CD14-positive monocyte (primary cell): ENCODE measurements around the gene CEACAM18. TPM values are rescaled to one million over a fixed set of nuclear protein-coding genes. Genes with fewer than 3 reads are reported as not detected.

Source experiments
- DNase-seq, 3 donors: peaks; one replicate each; pipeline ENCODE4 v3.0.0-alpha.2; 2011 to 2022
- H2AFZ ChIP-seq: 2 replicates; pipeline ENCODE4 v1.6.0; 2012; ENCODE audit warnings: mild to moderate bottlenecking, low read depth, low read length, inconsistent platforms; ENCODE audit not compliant: insufficient read depth, poor library complexity, severe bottlenecking
- H3K27ac ChIP-seq, 2 donors: 1 replicate in 1 of 2; 2 replicates in 1 of 2; pipeline ENCODE4 v1.5.1; 2012 to 2013; ENCODE audit warnings: low read length in 2 of 2, control low read depth in 1 of 2, inconsistent platforms in 1 of 2, low read depth in 1 of 2, mild to moderate bottlenecking in 1 of 2
- H3K27me3 ChIP-seq, 2 donors: one replicate each; pipeline versions ENCODE4 v1.6.0 to v1.6.1; 2011 to 2013; ENCODE audit warnings: low read length in 2 of 2; ENCODE audit not compliant: control insufficient read depth in 2 of 2, insufficient read depth in 2 of 2
- H3K36me3 ChIP-seq, 2 donors: replicated peaks in 1 of 2; 1 replicate in 1 of 2; 2 replicates in 1 of 2; pipeline versions ENCODE4 v1.5.1 to v1.6.1; 2012 to 2013; ENCODE audit warnings: low read length in 2 of 2, control low read depth in 1 of 2, inconsistent platforms in 1 of 2, mild to moderate bottlenecking in 1 of 2; ENCODE audit not compliant: insufficient read depth in 2 of 2, control insufficient read depth in 1 of 2
- H3K4me1 ChIP-seq, 2 donors: 1 replicate in 1 of 2; 2 replicates in 1 of 2; pipeline versions ENCODE4 v1.5.1 to v1.6.1; 2012 to 2013; ENCODE audit warnings: low read length in 2 of 2, control low read depth in 1 of 2, inconsistent platforms in 1 of 2, mild to moderate bottlenecking in 1 of 2, moderate library complexity in 1 of 2; ENCODE audit not compliant: insufficient read depth in 2 of 2, control insufficient read depth in 1 of 2
- H3K4me2 ChIP-seq: replicated peaks from 2 replicates; pipeline ENCODE3; 2012; ENCODE audit warnings: low read length, moderate library complexity, mild to moderate bottlenecking; ENCODE audit not compliant: poor library complexity, severe bottlenecking; ENCODE audit errors: extremely low read depth
- H3K4me3 ChIP-seq, 3 experiments: fragments of 200-600 bp in 1 of 3; sonication (generic) in 1 of 3; replicated peaks in 1 of 3; 1 replicate in 2 of 3; 2 replicates in 1 of 3; pipeline ENCODE4 v1.5.1; 2011 to 2013; ENCODE audit warnings: low read length in 3 of 3, mild to moderate bottlenecking in 3 of 3, control low read depth in 2 of 3, low read depth in 2 of 3, inconsistent platforms in 1 of 3, moderate library complexity in 1 of 3
- H3K79me2 ChIP-seq: 2 replicates; pipeline ENCODE4 v1.6.0; 2012; ENCODE audit warnings: mild to moderate bottlenecking, control low read depth, inconsistent platforms, low read length, moderate library complexity; ENCODE audit not compliant: insufficient read depth
- H3K9ac ChIP-seq: 2 replicates; pipeline ENCODE4 v1.6.0; 2017; ENCODE audit warnings: low read length, mild to moderate bottlenecking; ENCODE audit not compliant: insufficient read depth, poor library complexity, severe bottlenecking
- H3K9me3 ChIP-seq, 2 donors: replicated peaks in 1 of 2; 1 replicate in 1 of 2; 2 replicates in 1 of 2; pipeline versions ENCODE4 v1.5.1 to v1.6.1; 2012 to 2013; ENCODE audit warnings: low read length in 2 of 2, control low read depth in 1 of 2; ENCODE audit not compliant: control insufficient read depth in 1 of 2, insufficient read depth in 1 of 2
- H4K20me1 ChIP-seq: 2 replicates; pipeline ENCODE4 v1.6.0; 2012; ENCODE audit warnings: mild to moderate bottlenecking, low read length, control low read depth, moderate library complexity; ENCODE audit not compliant: insufficient read depth
- H3K27ac Mint-ChIP-seq, 7 donors: one replicate each; pipeline ENCODE4 v1.8.0; 2020; ENCODE audit warnings: mild to moderate bottlenecking in 7 of 7, mixed read lengths in 7 of 7, moderate library complexity in 6 of 7, inconsistent platforms in 2 of 7
- H3K27me3 Mint-ChIP-seq, 3 donors: one replicate each; pipeline ENCODE4 v1.8.0; 2021 to 2022; ENCODE audit warnings: low read depth in 3 of 3, mild to moderate bottlenecking in 3 of 3, mixed read lengths in 3 of 3, moderate library complexity in 3 of 3, inconsistent platforms in 1 of 3
- H3K36me3 Mint-ChIP-seq, 2 donors: one replicate each; pipeline ENCODE4 v1.8.0; 2020; ENCODE audit warnings: mixed read lengths in 2 of 2, inconsistent platforms in 1 of 2, mild to moderate bottlenecking in 1 of 2
- H3K4me1 Mint-ChIP-seq: one replicate; pipeline ENCODE4 v1.8.0; 2020; ENCODE audit warnings: mild to moderate bottlenecking, mixed read lengths
- H3K4me3 Mint-ChIP-seq, 2 donors: one replicate each; pipeline ENCODE4 v1.8.0; 2020; ENCODE audit warnings: mild to moderate bottlenecking in 2 of 2, mixed read lengths in 2 of 2, moderate library complexity in 1 of 2
- H3K9me3 Mint-ChIP-seq, 7 donors: one replicate each; pipeline ENCODE4 v1.8.0; 2020 to 2022; ENCODE audit warnings: mixed read lengths in 7 of 7, mild to moderate bottlenecking in 6 of 7, moderate library complexity in 6 of 7, inconsistent platforms in 2 of 7
- WGBS: methylation state at CpG from one replicate; pipeline ENCODE4 v1.1.5; 2013; ENCODE audit warnings: missing lambda C conversion rate; ENCODE audit not compliant: insufficient coverage; 5-methylcytosine and 5-hydroxymethylcytosine counted together
- intact Hi-C, 2 donors: fragments of 100-400 bp; cut with micrococcal nuclease; formaldehyde crosslinking; loops; one replicate each; pipeline versions ENCODE4 v1.15.0 to v1.15.1; 2023
- polyA plus RNA-seq, 3 donors: library from polyadenylated mRNA; depleted of rRNA in 1 of 3; unstranded in 2 of 3; stranded (reverse) in 1 of 3; fragments of 300-500 nt in 2 of 3; fragments of >200 nt in 1 of 3; fragmentation: Illumina TruSeq in 2 of 3; gene quantifications; 1 replicate in 2 of 3; 2 replicates in 1 of 3; pipeline ENCODE4 v1.2.3, GENCODE V29; 2012 to 2021
- TF ChIP-seq, protein P1 (sequence below): fragments of 200-600 bp; IDR thresholded peaks from one replicate; pipeline ENCODE4 v1.8.0; 2022; ENCODE audit warnings: antibody characterized with exemption, mild to moderate bottlenecking

CEACAM18 gene
- polyA plus RNA-seq, 3 donors: not detected

DNA sequence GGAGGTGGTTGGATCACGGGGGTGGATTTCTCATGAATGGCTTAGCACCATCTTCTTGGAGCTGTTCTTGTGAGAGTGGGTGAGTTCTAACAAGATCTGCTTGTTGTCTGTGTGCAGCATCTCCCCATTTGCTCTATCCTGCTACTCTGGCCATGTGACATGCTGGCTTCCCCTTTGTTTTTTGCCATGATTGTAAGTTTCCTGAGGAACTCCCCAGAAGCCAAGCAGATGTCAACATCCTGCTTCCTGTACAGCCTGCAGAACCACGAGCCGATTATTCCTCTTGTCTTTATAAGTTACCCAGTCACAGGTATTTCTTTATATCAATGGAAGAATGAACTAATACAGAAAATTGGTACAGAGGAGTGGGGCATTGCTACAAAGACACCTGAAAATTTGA, 25.6 kb downstream of the CEACAM18 start:
- no peak overlapping the region for H3K9ac ChIP-seq
- H3K4me1 Mint-ChIP-seq: peaks cover 86% of the 10 kb centered on the region
- TF ChIP-seq, protein P1, sequence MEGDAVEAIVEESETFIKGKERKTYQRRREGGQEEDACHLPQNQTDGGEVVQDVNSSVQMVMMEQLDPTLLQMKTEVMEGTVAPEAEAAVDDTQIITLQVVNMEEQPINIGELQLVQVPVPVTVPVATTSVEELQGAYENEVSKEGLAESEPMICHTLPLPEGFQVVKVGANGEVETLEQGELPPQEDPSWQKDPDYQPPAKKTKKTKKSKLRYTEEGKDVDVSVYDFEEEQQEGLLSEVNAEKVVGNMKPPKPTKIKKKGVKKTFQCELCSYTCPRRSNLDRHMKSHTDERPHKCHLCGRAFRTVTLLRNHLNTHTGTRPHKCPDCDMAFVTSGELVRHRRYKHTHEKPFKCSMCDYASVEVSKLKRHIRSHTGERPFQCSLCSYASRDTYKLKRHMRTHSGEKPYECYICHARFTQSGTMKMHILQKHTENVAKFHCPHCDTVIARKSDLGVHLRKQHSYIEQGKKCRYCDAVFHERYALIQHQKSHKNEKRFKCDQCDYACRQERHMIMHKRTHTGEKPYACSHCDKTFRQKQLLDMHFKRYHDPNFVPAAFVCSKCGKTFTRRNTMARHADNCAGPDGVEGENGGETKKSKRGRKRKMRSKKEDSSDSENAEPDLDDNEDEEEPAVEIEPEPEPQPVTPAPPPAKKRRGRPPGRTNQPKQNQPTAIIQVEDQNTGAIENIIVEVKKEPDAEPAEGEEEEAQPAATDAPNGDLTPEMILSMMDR: no peak
- peaks cover 84 to 96% of the 10 kb centered on the region in 2 donors for H3K4me1 ChIP-seq
- peak overlapping the region; percentile 77 to 95 (median 92) for H3K27ac Mint-ChIP-seq
- H3K4me2 ChIP-seq: no peak overlapping the region
- H3K4me3 Mint-ChIP-seq: peak overlapping the region in 1 of 2 donors; percentile 23
- peaks cover 0 to 2% (median 0%) of the 10 kb centered on the region in 3 donors for H3K27me3 Mint-ChIP-seq
- H3K36me3 Mint-ChIP-seq: peaks cover 8 to 26% of the 10 kb centered on the region in 2 donors
- H4K20me1 ChIP-seq: no peaks in the 10 kb centered on the region
- H3K9me3 ChIP-seq: peaks cover 8 to 13% of the 10 kb centered on the region in 2 donors
- peaks cover 9 to 18% (median 13%) of the 10 kb centered on the region in 7 donors for H3K9me3 Mint-ChIP-seq
- peak in 2 of 3 donors; percentile 61 to 82 for DNase-seq
- H2AFZ ChIP-seq: no peak overlapping the region
- no CpG with 5 or more reads among the region's 3 CpGs for WGBS
- H3K27ac ChIP-seq: peak overlapping the region in 1 of 2 donors; percentile 60
- intact Hi-C loops: loop anchor here in 1 of 2 donors (10.0 kb wide), 1 partner anchor 109 kb away; the partner anchor contains the start of gene C19orf84
- peak overlapping the region in 1 of 3 experiments; percentile 66 for H3K4me3 ChIP-seq
- peaks cover 31% of the 10 kb centered on the region for H3K79me2 ChIP-seq
- H3K27me3 ChIP-seq: no peaks in the 10 kb centered on the region
- no peaks in the 10 kb centered on the region for H3K36me3 ChIP-seq

DNA sequence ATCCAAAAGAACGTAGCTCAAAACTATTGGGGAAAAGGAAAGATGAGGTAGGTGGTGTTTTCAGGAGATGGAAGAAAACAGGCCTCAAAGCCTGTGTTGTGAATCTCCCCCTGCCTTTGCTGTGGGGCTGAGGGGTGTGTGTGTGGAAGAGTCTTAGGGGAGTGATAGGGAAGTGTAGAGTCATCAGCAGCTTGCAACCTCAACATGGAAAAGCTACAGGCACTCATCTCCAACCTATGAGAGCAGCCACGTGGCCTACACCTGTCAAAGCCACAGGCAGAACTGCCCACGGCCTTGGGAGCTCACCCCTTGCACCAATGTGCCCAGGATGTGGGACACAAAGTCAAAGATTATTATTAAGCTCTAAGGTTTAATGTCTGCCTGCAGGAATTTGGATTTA, 27.6 kb downstream of the CEACAM18 start:
- Mint-ChIP-seq H3K4me3 (no peak overlapping the region), H3K27me3 (peaks cover 0 to 2% (median 0%) of the 10 kb centered on the region in 3 donors), H3K27ac (peak overlapping the region in 1 of 7 donors; percentile 23), H3K9me3 (peaks cover 9 to 18% (median 13%) of the 10 kb centered on the region in 7 donors), H3K4me1 (peaks cover 91% of the 10 kb centered on the region), H3K36me3 (peaks cover 6 to 20% of the 10 kb centered on the region in 2 donors)
- no peaks in the 10 kb centered on the region for H4K20me1 ChIP-seq
- H3K9ac ChIP-seq: no peak overlapping the region
- intact Hi-C loops: loop anchor here in 1 of 2 donors (10.0 kb wide), 1 partner anchor 111 kb away; the partner anchor contains the start of gene C19orf84
- 80% methylated on average over 1 of the region's 3 CpGs for WGBS
- H2AFZ ChIP-seq: no peak overlapping the region
- no peak overlapping the region for H3K4me3 ChIP-seq
- H3K4me2 ChIP-seq: no peak overlapping the region
- H3K36me3 ChIP-seq: no peaks in the 10 kb centered on the region
- H3K79me2 ChIP-seq: peaks cover 11% of the 10 kb centered on the region
- peaks cover 89 to 99% of the 10 kb centered on the region in 2 donors for H3K4me1 ChIP-seq
- TF ChIP-seq, protein P1: no peak
- H3K27ac ChIP-seq: no peak overlapping the region
- H3K27me3 ChIP-seq: no peaks in the 10 kb centered on the region
- peaks cover 8 to 13% of the 10 kb centered on the region in 2 donors for H3K9me3 ChIP-seq
- no peak for DNase-seq
